Mammary epithelial cell (primary cell): ENCODE results near the gene PIK3CG.

Experiments
- CTCF ChIP-seq, 2 donors: IDR thresholded peaks in 1 of 2; conservative IDR thresholded peaks in 1 of 2; 2 replicates each; pipeline ENCODE4 v1.5.1; 2011 to 2012; ENCODE audit warnings: inconsistent platforms in 2 of 2, low read length in 2 of 2, mild to moderate bottlenecking in 2 of 2, control low read depth in 1 of 2, low read depth in 1 of 2; ENCODE audit not compliant: insufficient read depth in 1 of 2; ENCODE audit errors: extremely low read depth in 1 of 2
- EZH2 ChIP-seq: IDR thresholded peaks from 2 replicates; pipeline ENCODE4 v1.6.1; 2012; ENCODE audit warnings: low read length, inconsistent platforms, borderline replicate concordance

- TF ChIP-seq CTCF (conservative IDR thresholded peaks at IDR 0.05 in 1 of 2, IDR thresholded peaks at IDR 0.05 in 1 of 2; ENCODE audit: extremely low read depth in 1 of 2, insufficient read depth in 1 of 2, low read depth in 1 of 2, low read length in 2 of 2) (no peak), EZH2 (no peak)
Observed at GRCh38 chr7:106868364-106868763, 3.3 kb downstream of the PIK3CG start.
